ENCODE measurements around the gene GNAI2. TPM values are rescaled to one million over a fixed set of nuclear protein-coding genes. Genes with fewer than 3 reads are reported as not detected.

Gene GNAI2
- total and polyA plus RNA-seq, 2 donors from 2014 or later, result 141 to 245 TPM

- peaks cover 0 to 6% (median 3%) of the 10 kb centered on the region in 3 donors for H3K36me3 ChIP-seq (ENCODE audit: control insufficient read depth in 2 of 3, insufficient read depth in 3 of 3, low read length in 3 of 3)
- peak overlapping the region; percentile 94 for H3K27ac ChIP-seq (ENCODE audit: low read depth in 2 of 2, low read length in 2 of 2)
- peak overlapping the region in 2 of 3 donors; percentile 74 to 92 for H3K4me3 ChIP-seq (ENCODE audit: low read length in 3 of 3)
- no peaks in the 10 kb centered on the region for H3K9me3 ChIP-seq (ENCODE audit: control insufficient read depth in 2 of 3, insufficient read depth in 1 of 3, low read length in 3 of 3)
- no peaks in the 10 kb centered on the region for H3K27me3 ChIP-seq (ENCODE audit: control insufficient read depth, insufficient read depth, low read length)
- intact Hi-C loops (cut with DNase I), result no loop called here
- H3K9ac ChIP-seq (ENCODE audit: low read length in 3 of 3), result peak overlapping the region in 2 of 3 donors; percentile 76 to 94
- DNase-seq (peak in 1 of 5 donors; percentile 62), FAIRE-seq (no peak)
- TF ChIP-seq, protein P1, sequence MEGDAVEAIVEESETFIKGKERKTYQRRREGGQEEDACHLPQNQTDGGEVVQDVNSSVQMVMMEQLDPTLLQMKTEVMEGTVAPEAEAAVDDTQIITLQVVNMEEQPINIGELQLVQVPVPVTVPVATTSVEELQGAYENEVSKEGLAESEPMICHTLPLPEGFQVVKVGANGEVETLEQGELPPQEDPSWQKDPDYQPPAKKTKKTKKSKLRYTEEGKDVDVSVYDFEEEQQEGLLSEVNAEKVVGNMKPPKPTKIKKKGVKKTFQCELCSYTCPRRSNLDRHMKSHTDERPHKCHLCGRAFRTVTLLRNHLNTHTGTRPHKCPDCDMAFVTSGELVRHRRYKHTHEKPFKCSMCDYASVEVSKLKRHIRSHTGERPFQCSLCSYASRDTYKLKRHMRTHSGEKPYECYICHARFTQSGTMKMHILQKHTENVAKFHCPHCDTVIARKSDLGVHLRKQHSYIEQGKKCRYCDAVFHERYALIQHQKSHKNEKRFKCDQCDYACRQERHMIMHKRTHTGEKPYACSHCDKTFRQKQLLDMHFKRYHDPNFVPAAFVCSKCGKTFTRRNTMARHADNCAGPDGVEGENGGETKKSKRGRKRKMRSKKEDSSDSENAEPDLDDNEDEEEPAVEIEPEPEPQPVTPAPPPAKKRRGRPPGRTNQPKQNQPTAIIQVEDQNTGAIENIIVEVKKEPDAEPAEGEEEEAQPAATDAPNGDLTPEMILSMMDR (IDR thresholded peaks at IDR 0.05; ENCODE audit: borderline replicate concordance, extremely low read depth, insufficient read depth), result no peak
- peaks cover 4 to 38% (median 20%) of the 10 kb centered on the region in 3 donors for H3K4me1 ChIP-seq (ENCODE audit: control insufficient read depth in 2 of 3, insufficient read depth in 2 of 3, low read depth in 1 of 3, low read length in 3 of 3)
These were observed 62.1 kb downstream of the GNAI2 start for GRCh38 chr3:50297896-50298725.

GRCh38 chr3:50298836-50299637, 63.0 kb downstream of the GNAI2 start, which contains the start of the genes HYAL3 and NAA80:
HYAL3 (minus strand) TSS chr3:50299405; CDS start chr3:50295602, 3,803 bp downstream.
NAA80 (minus strand) TSS chr3:50299405; CDS start chr3:50297463, 1,942 bp downstream.
- H3K36me3 ChIP-seq (ENCODE audit: control insufficient read depth in 2 of 3, insufficient read depth in 3 of 3, low read length in 3 of 3), result peaks cover 0 to 6% (median 3%) of the 10 kb centered on the region in 3 donors
- no peaks in the 10 kb centered on the region for H3K27me3 ChIP-seq (ENCODE audit: control insufficient read depth, insufficient read depth, low read length)
- peak; percentile 99 for FAIRE-seq
- peak within 1 kb of the TSS; percentile 76 to 94 (median 94) for H3K9ac ChIP-seq (ENCODE audit: low read length in 3 of 3)
- H3K4me1 ChIP-seq (ENCODE audit: control insufficient read depth in 2 of 3, insufficient read depth in 2 of 3, low read depth in 1 of 3, low read length in 3 of 3), result peaks cover 4 to 38% (median 18%) of the 10 kb centered on the region in 3 donors
- peak within 1 kb of the TSS; percentile 94 for H3K27ac ChIP-seq (ENCODE audit: low read depth in 2 of 2, low read length in 2 of 2)
- TF ChIP-seq, protein P1 (IDR thresholded peaks at IDR 0.05; ENCODE audit: borderline replicate concordance, extremely low read depth, insufficient read depth), result peak; percentile 27
- intact Hi-C loops (cut with DNase I), result no loop called here
- H3K4me3 ChIP-seq (ENCODE audit: low read length in 3 of 3), result peak within 1 kb of the TSS; percentile 74 to 92 (median 91)
- peak; percentile 99 to 100 (median 100) for DNase-seq
- no peaks in the 10 kb centered on the region for H3K9me3 ChIP-seq (ENCODE audit: control insufficient read depth in 2 of 3, insufficient read depth in 1 of 3, low read length in 3 of 3)

DNA sequence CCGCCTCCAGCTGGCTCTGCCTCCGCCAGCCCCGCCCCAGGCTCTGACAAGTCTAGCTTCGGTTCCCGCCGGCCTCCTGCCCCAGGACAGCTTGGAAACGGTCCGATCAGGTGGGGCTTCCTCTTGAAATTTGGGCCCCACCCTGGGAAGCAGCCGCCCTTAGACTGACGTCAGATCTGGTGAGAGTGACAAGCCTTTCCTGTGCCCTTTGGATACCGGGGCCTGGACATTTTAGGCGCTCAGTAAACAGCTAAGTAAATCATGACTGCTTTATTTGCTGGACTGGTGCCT, 63.6 kb downstream of the GNAI2 start:
- no peaks in the 10 kb centered on the region for H3K9me3 ChIP-seq (ENCODE audit: control insufficient read depth in 2 of 3, insufficient read depth in 1 of 3, low read length in 3 of 3)
- H3K4me3 ChIP-seq (ENCODE audit: low read length in 3 of 3), result peak overlapping the region; percentile 50 to 68 (median 67)
- H3K27me3 ChIP-seq (ENCODE audit: control insufficient read depth, insufficient read depth, low read length), result no peaks in the 10 kb centered on the region
- TF ChIP-seq, protein P1 (IDR thresholded peaks at IDR 0.05; ENCODE audit: borderline replicate concordance, extremely low read depth, insufficient read depth), result no peak
- FAIRE-seq (no peak), DNase-seq (no peak)
- H3K27ac ChIP-seq (ENCODE audit: low read depth in 2 of 2, low read length in 2 of 2), result peak overlapping the region; percentile 80 to 93
- peaks cover 0 to 6% (median 3%) of the 10 kb centered on the region in 3 donors for H3K36me3 ChIP-seq (ENCODE audit: control insufficient read depth in 2 of 3, insufficient read depth in 3 of 3, low read length in 3 of 3)
- peaks cover 4 to 38% (median 18%) of the 10 kb centered on the region in 3 donors for H3K4me1 ChIP-seq (ENCODE audit: control insufficient read depth in 2 of 3, insufficient read depth in 2 of 3, low read depth in 1 of 3, low read length in 3 of 3)
- intact Hi-C loops (cut with DNase I), result no loop called here
- peak overlapping the region; percentile 0 to 64 (median 30) for H3K9ac ChIP-seq (ENCODE audit: low read length in 3 of 3)

Data from kidney (tissue), 14 donors.